IMR-90 (cell line): ENCODE results near the gene KLHL17. TPM values are rescaled to one million over a fixed set of nuclear protein-coding genes. Genes with fewer than 3 reads are reported as not detected.

Source experiments
- ATAC-seq: fragments of 200-7000 bp; cut with Tn5 transposase; 2 replicates; pipeline ENCODE4 v1.9.1; 2020; ENCODE audit warnings: low read depth, mild to moderate bottlenecking, moderate library complexity
- BruUV-seq: library from RNA; stranded (reverse); fragments of 400-500 nt; replicated peaks from 2 replicates; lab custom pipeline; 2021; lab: Mats Ljungman, UMichigan
- CTCF ChIA-PET: fragments of 300-600 bp; formaldehyde crosslinking; extraction: SDS; loops from one replicate; lab custom pipeline; 2021; ENCODE audit warnings: antibody characterized with exemption; lab: Yijun Ruan, JAX
- POLR2A ChIA-PET: fragments of 300-600 bp; sonication (Branson Sonifier 250); formaldehyde crosslinking; loops from one replicate; lab custom pipeline; 2022; ENCODE audit warnings: antibody characterized with exemption; ENCODE audit not compliant: unreplicated experiment; lab: Charles Lee
- DNase-seq: peaks from one replicate; pipeline ENCODE4 v3.0.0; 2013
- H2AFZ ChIP-seq: replicated peaks from 2 replicates; pipeline ENCODE3; 2013; ENCODE audit warnings: low read length, mild to moderate bottlenecking; ENCODE audit not compliant: poor library complexity
- H2AK5ac ChIP-seq: 2 replicates; pipeline ENCODE4 v1.6.1; 2013; ENCODE audit warnings: low read depth, low read length, inconsistent platforms
- H2AK9ac ChIP-seq: replicated peaks from 2 replicates; pipeline ENCODE3; 2013; ENCODE audit warnings: mild to moderate bottlenecking, low read depth, low read length, moderate library complexity; ENCODE audit not compliant: poor library complexity
- H2BK120ac ChIP-seq: 2 replicates; pipeline ENCODE4 v1.6.1; 2013; ENCODE audit warnings: low read depth, low read length, inconsistent platforms
- H2BK15ac ChIP-seq: 3 replicates; pipeline ENCODE4 v1.6.1; 2013; ENCODE audit warnings: low read depth, low read length, inconsistent platforms
- H2BK20ac ChIP-seq: 2 replicates; pipeline ENCODE4 v1.6.1; 2013; ENCODE audit warnings: low read depth, mild to moderate bottlenecking, inconsistent platforms, low read length, moderate library complexity
- H2BK5ac ChIP-seq: 2 replicates; pipeline ENCODE4 v1.6.1; 2013; ENCODE audit warnings: mild to moderate bottlenecking, low read depth, low read length, inconsistent platforms; ENCODE audit not compliant: poor library complexity, severe bottlenecking
- H3K14ac ChIP-seq: replicated peaks from 2 replicates; pipeline ENCODE4 v1.6.1; 2013; ENCODE audit warnings: low read depth, low read length, inconsistent platforms
- H3K18ac ChIP-seq: 2 replicates; pipeline ENCODE4 v1.6.1; 2013; ENCODE audit warnings: low read depth, low read length, control low read depth
- H3K23ac ChIP-seq: 2 replicates; pipeline ENCODE4 v1.6.1; 2013; ENCODE audit warnings: low read depth, low read length, inconsistent platforms
- H3K27ac ChIP-seq: 2 replicates; pipeline ENCODE4 v1.5.1; 2013; ENCODE audit warnings: mild to moderate bottlenecking, control low read depth, low read length; ENCODE audit not compliant: insufficient read depth
- H3K27me3 ChIP-seq: 2 replicates; pipeline ENCODE4 v1.6.1; 2013; ENCODE audit warnings: low read length; ENCODE audit not compliant: control insufficient read depth, insufficient read depth
- H3K36me3 ChIP-seq: 2 replicates; pipeline ENCODE4 v1.6.1; 2013; ENCODE audit warnings: low read length, mixed read lengths; ENCODE audit not compliant: control insufficient read depth, insufficient read depth
- H3K4ac ChIP-seq: 2 replicates; pipeline ENCODE4 v1.6.1; 2013; ENCODE audit warnings: low read depth, low read length, inconsistent platforms
- H3K4me1 ChIP-seq: 2 replicates; pipeline ENCODE4 v1.6.1; 2013; ENCODE audit warnings: low read length, mixed read lengths; ENCODE audit not compliant: control insufficient read depth, insufficient read depth
- H3K4me2 ChIP-seq: 2 replicates; pipeline ENCODE4 v1.6.1; 2013; ENCODE audit warnings: low read depth, mild to moderate bottlenecking, control low read depth, low read length, moderate library complexity
- H3K4me3 ChIP-seq: 2 replicates; pipeline ENCODE4 v1.5.1; 2013; ENCODE audit warnings: low read depth, mild to moderate bottlenecking, control low read depth, low read length, moderate library complexity; ENCODE audit not compliant: insufficient read depth
- H3K56ac ChIP-seq: 2 replicates; pipeline ENCODE4 v1.6.1; 2013; ENCODE audit warnings: low read length, inconsistent platforms; ENCODE audit not compliant: insufficient read depth; ENCODE audit errors: extremely low read depth
- H3K79me1 ChIP-seq, 2 experiments: 2 replicates each; pipeline ENCODE4 v1.6.1; 2013; ENCODE audit warnings: low read length in 2 of 2, inconsistent platforms in 1 of 2, low read depth in 1 of 2
- H3K9ac ChIP-seq: 2 replicates; pipeline ENCODE4 v1.6.1; 2013; ENCODE audit warnings: low read depth, low read length, control low read depth
- H3K9me1 ChIP-seq: 2 replicates; pipeline ENCODE4 v1.6.1; 2013; ENCODE audit warnings: low read length, inconsistent platforms; ENCODE audit not compliant: insufficient read depth
- H3K9me3 ChIP-seq: 2 replicates; pipeline ENCODE4 v1.6.1; 2013; ENCODE audit warnings: low read length; ENCODE audit not compliant: control insufficient read depth, insufficient read depth
- H4K20me1 ChIP-seq: 2 replicates; pipeline ENCODE4 v1.6.1; 2013; ENCODE audit warnings: low read length, inconsistent platforms; ENCODE audit not compliant: insufficient read depth
- H4K5ac ChIP-seq: 2 replicates; pipeline ENCODE4 v1.6.1; 2013; ENCODE audit warnings: mild to moderate bottlenecking, low read depth, low read length, control low read depth
- H4K8ac ChIP-seq, 2 experiments: 2 replicates each; pipeline ENCODE4 v1.6.1; 2013; ENCODE audit warnings: low read depth in 2 of 2, low read length in 2 of 2, control low read depth in 1 of 2, inconsistent platforms in 1 of 2
- H4K91ac ChIP-seq: 2 replicates; pipeline ENCODE4 v1.6.1; 2013; ENCODE audit warnings: low read depth, low read length, inconsistent platforms; ENCODE audit not compliant: insufficient read depth
- MAZ ChIP-seq: IDR thresholded peaks from 2 replicates; pipeline ENCODE4 v1.6.1; 2012; ENCODE audit warnings: low read depth, mild to moderate bottlenecking, low read length, improper control_type of control experiment, moderate library complexity, borderline replicate concordance
- MXI1 ChIP-seq: IDR thresholded peaks from 2 replicates; pipeline ENCODE4 v1.6.1; 2012; ENCODE audit warnings: low read depth, mild to moderate bottlenecking, low read length, moderate library complexity, borderline replicate concordance
- POLR2A ChIP-seq: IDR thresholded peaks from 2 replicates; pipeline ENCODE4 v1.6.1; 2012; ENCODE audit warnings: mild to moderate bottlenecking, low read depth, low read length
- USF2 ChIP-seq: fragments of 150-350 bp; IDR thresholded peaks from 2 replicates; pipeline ENCODE4 v1.6.1; 2017; ENCODE audit warnings: mild to moderate bottlenecking, antibody characterized with exemption, low read length, low read depth
- WGBS, 2 experiments: methylation state at CpG; one replicate each; pipeline versions ENCODE4 v1.1.5 to v1.1.7; 2013; ENCODE audit warnings: missing lambda C conversion rate in 2 of 2; ENCODE audit not compliant: insufficient read length in 1 of 2; ENCODE audit errors: extremely low coverage in 2 of 2; 5-methylcytosine and 5-hydroxymethylcytosine counted together
- dilution Hi-C: fragments of 300-500 bp; cut with HindIII; formaldehyde crosslinking; loops from one replicate; pipeline ENCODE4 v1.14.3; 2018; ENCODE audit warnings: low sequenced_read_pairs; ENCODE audit not compliant: unreplicated experiment
- in situ Hi-C: fragments of 300-500 bp; cut with MboI; formaldehyde crosslinking; loops from 3 replicates; pipeline ENCODE4 v1.14.3; 2019; ENCODE audit warnings: low sequenced_read_pairs, inconsistent platforms, mixed read lengths
- intact Hi-C: fragments of 100-400 bp; cut with micrococcal nuclease; formaldehyde crosslinking; loops from 2 replicates; pipeline ENCODE4 v1.10.0; 2022
- polyA plus RNA-seq, 3 experiments: library from polyadenylated mRNA; depleted of rRNA; stranded (reverse); fragments of >200 nt; gene quantifications; 2 replicates each; pipeline ENCODE4 v1.2.3, GENCODE V29; 2012; ENCODE audit warnings: low replicate concordance in 1 of 3
- total RNA-seq: library from RNA; depleted of rRNA; stranded (reverse); fragments of >200 nt; gene quantifications from 2 replicates; pipeline ENCODE4 v1.2.3, GENCODE V29; 2012

Gene KLHL17
- total and polyA plus RNA-seq, 2 of the 4 experiments (the other 2 are of a cell fraction), result 3.4 to 41.0 TPM

GRCh38 chr1:958823-959730 is 1.3 kb upstream of the KLHL17 start, which contains the start of gene NOC2L:
NOC2L (minus strand) TSS chr1:959256; CDS start chr1:959240, 16 bp downstream.
- Histone ChIP-seq H3K56ac (peak within 1 kb of the TSS; percentile 76), H3K4me2 (peak within 1 kb of the TSS; percentile 99), H3K4me3 (peak within 1 kb of the TSS; percentile 98), H3K9ac (peak within 1 kb of the TSS; percentile 96), H3K9me1 (0 out of 2 replicates have a peak, but pooled peaks cover 8% of the 10 kb centered on the region), H3K9me3 (no peaks in the 10 kb centered on the region), H3K4ac (peak within 1 kb of the TSS; percentile 84), H3K27ac (peak within 1 kb of the TSS; percentile 87), H3K14ac (peak within 1 kb of the TSS; percentile 27), H2BK20ac (0 out of 2 replicates have a peak within 1 kb of the TSS, but pooled peaks have one; percentile 5), H2BK5ac (peak within 1 kb of the TSS; percentile 29), H4K8ac (peak within 1 kb of the TSS; percentile 81 to 90; a peak in 3 of 4 replicates), H2AK9ac (peak within 1 kb of the TSS; percentile 99), H2AFZ (peak within 1 kb of the TSS; percentile 91), H3K27me3 (no peaks in the 10 kb centered on the region), H3K4me1 (peaks cover 10% of the 10 kb centered on the region), H3K79me1 (peaks cover 12 to 59% of the 10 kb centered on the region in 2 experiments), H4K5ac (peak within 1 kb of the TSS; percentile 75), H3K23ac (peak within 1 kb of the TSS; percentile 82; the same call in 1 of the 2 replicates), H4K91ac (peak within 1 kb of the TSS; percentile 70), H2BK120ac (peak within 1 kb of the TSS; percentile 54; the same call in 1 of the 2 replicates), H2BK15ac (peak within 1 kb of the TSS; percentile 10; the same call in 1 of the 3 replicates), H2AK5ac (peak within 1 kb of the TSS; percentile 99), H4K20me1 (peaks cover 15% of the 10 kb centered on the region), H3K36me3 (peaks cover 44% of the 10 kb centered on the region), H3K18ac (no peak within 1 kb of the TSS; the same call in 1 of the 2 replicates)
- ATAC-seq, result peak; percentile 89
- in situ Hi-C loops (loop anchor here (5.0 kb wide), 1 partner anchor 47 kb away; no protein-coding TSS in a partner anchor), intact Hi-C loops (loop anchor here (5.0 kb wide), 1 partner anchor 37 kb away; the partner anchor contains the start of gene SAMD11), dilution Hi-C loops (no loop called here)
- DNase-seq, result peak; percentile 79
- peak; percentile 60; the same call in 1 of the 2 replicates for TF ChIP-seq MXI1
- TF ChIP-seq POLR2A, result peak; percentile 57; the same call in 1 of the 2 replicates
- peak; percentile 74; the same call in 1 of the 2 replicates for TF ChIP-seq MAZ
- no peak for TF ChIP-seq USF2
- no TSS peak for BruUV-seq
- ChIA-PET CTCF (no interaction called here), POLR2A (no interaction called here)
- WGBS, 2 experiments, result 11% methylated on average over 48 of the region's 101 CpGs; no CpG with 5 or more reads in 1 of the 2 experiments
